Measurements from ENCODE around the gene PVR. TPM values are rescaled to one million over a fixed set of nuclear protein-coding genes. Genes with fewer than 3 reads are reported as not detected.

The PVR gene
- polyA plus RNA-seq, 1 donor from 2014 or later: 19.1 TPM

DNA sequence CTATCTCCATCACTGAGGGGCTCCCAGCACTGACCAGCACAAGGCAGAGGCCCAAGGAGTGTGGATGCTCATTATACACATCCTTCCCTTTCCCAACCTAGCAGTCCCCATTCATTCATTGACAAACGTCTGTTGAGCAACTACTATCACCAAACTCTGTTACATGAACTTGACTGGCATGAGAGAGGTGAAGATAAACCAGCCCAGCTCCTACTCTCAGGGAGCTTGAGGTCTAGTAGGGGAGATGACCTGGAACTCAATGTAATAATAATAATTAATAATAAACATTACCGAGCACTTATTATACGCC, 46.4 kb downstream of the PVR start:
- Histone ChIP-seq H3K27ac (ENCODE audit: low read length) (no peak overlapping the region), H4K20me1 (ENCODE audit: insufficient read depth) (no peaks in the 10 kb centered on the region), H3K9me3 (ENCODE audit: low read length) (no peaks in the 10 kb centered on the region), H3F3A (ENCODE audit: insufficient read depth, low read length, poor library complexity, severe bottlenecking) (no peaks in the 10 kb centered on the region), H3K4me2 (ENCODE audit: low read length) (no peak overlapping the region), H3K9ac (ENCODE audit: low read length) (no peak overlapping the region), H3K9me2 (ENCODE audit: insufficient read depth, low read length) (no peaks in the 10 kb centered on the region), H3K79me2 (replicated peaks; ENCODE audit: insufficient read depth, low read length) (no peaks in the 10 kb centered on the region), H3K4me3 (ENCODE audit: low read length) (no peak overlapping the region), H2AFZ (ENCODE audit: low read depth, low read length) (no peak overlapping the region), H3K27me3 (ENCODE audit: insufficient read depth, low read depth, low read length) (no peaks in the 10 kb centered on the region), H3K36me3 (ENCODE audit: insufficient read depth, low read length) (no peaks in the 10 kb centered on the region)
- TF ChIP-seq, protein P1, sequence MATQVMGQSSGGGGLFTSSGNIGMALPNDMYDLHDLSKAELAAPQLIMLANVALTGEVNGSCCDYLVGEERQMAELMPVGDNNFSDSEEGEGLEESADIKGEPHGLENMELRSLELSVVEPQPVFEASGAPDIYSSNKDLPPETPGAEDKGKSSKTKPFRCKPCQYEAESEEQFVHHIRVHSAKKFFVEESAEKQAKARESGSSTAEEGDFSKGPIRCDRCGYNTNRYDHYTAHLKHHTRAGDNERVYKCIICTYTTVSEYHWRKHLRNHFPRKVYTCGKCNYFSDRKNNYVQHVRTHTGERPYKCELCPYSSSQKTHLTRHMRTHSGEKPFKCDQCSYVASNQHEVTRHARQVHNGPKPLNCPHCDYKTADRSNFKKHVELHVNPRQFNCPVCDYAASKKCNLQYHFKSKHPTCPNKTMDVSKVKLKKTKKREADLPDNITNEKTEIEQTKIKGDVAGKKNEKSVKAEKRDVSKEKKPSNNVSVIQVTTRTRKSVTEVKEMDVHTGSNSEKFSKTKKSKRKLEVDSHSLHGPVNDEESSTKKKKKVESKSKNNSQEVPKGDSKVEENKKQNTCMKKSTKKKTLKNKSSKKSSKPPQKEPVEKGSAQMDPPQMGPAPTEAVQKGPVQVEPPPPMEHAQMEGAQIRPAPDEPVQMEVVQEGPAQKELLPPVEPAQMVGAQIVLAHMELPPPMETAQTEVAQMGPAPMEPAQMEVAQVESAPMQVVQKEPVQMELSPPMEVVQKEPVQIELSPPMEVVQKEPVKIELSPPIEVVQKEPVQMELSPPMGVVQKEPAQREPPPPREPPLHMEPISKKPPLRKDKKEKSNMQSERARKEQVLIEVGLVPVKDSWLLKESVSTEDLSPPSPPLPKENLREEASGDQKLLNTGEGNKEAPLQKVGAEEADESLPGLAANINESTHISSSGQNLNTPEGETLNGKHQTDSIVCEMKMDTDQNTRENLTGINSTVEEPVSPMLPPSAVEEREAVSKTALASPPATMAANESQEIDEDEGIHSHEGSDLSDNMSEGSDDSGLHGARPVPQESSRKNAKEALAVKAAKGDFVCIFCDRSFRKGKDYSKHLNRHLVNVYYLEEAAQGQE (IDR thresholded peaks at IDR 0.05; ENCODE audit: borderline replicate concordance): no peak
- TF ChIP-seq TAF1 (IDR thresholded peaks at IDR 0.05; ENCODE audit: low read depth) (no peak), SMC3 (conservative IDR thresholded peaks at IDR 0.05; ENCODE audit: poor library complexity) (no peak), RAD21 (conservative IDR thresholded peaks at IDR 0.05) (no peak), MXI1 (conservative IDR thresholded peaks at IDR 0.05; ENCODE audit: poor library complexity, severe bottlenecking) (no peak), POLR2AphosphoS5 (IDR thresholded peaks at IDR 0.05) (no peak)
- TF ChIP-seq, protein P2, sequence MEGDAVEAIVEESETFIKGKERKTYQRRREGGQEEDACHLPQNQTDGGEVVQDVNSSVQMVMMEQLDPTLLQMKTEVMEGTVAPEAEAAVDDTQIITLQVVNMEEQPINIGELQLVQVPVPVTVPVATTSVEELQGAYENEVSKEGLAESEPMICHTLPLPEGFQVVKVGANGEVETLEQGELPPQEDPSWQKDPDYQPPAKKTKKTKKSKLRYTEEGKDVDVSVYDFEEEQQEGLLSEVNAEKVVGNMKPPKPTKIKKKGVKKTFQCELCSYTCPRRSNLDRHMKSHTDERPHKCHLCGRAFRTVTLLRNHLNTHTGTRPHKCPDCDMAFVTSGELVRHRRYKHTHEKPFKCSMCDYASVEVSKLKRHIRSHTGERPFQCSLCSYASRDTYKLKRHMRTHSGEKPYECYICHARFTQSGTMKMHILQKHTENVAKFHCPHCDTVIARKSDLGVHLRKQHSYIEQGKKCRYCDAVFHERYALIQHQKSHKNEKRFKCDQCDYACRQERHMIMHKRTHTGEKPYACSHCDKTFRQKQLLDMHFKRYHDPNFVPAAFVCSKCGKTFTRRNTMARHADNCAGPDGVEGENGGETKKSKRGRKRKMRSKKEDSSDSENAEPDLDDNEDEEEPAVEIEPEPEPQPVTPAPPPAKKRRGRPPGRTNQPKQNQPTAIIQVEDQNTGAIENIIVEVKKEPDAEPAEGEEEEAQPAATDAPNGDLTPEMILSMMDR (IDR thresholded peaks at IDR 0.05; ENCODE audit: poor library complexity, severe bottlenecking): no peak

DNA sequence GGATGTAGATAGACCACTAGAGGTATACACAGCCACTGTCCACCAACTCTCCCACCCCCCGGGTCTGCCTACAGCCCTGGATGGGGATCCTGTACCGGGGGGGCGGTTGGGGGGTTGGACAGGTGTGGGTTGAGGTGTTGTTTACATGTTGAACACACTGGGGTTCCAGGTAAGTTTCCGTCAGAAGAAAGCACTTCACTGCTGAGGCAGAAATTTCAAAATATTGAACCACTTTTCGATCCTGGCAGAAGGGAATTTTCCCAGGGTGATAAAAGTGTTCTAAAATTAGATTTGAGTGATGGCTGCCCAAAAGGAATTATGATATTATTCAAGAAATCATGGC, 48.6 kb downstream of the PVR start:
- Histone ChIP-seq H3K36me3 (ENCODE audit: insufficient read depth, low read length) (no peaks in the 10 kb centered on the region), H3F3A (ENCODE audit: insufficient read depth, low read length, poor library complexity, severe bottlenecking) (no peaks in the 10 kb centered on the region), H3K4me3 (ENCODE audit: low read length) (no peak overlapping the region), H2AFZ (ENCODE audit: low read depth, low read length) (no peak overlapping the region), H3K9me3 (ENCODE audit: low read length) (no peaks in the 10 kb centered on the region), H3K4me2 (ENCODE audit: low read length) (no peak overlapping the region), H3K9ac (ENCODE audit: low read length) (no peak overlapping the region), H3K79me2 (replicated peaks; ENCODE audit: insufficient read depth, low read length) (no peaks in the 10 kb centered on the region), H4K20me1 (ENCODE audit: insufficient read depth) (no peaks in the 10 kb centered on the region), H3K9me2 (ENCODE audit: insufficient read depth, low read length) (no peaks in the 10 kb centered on the region), H3K27me3 (ENCODE audit: insufficient read depth, low read depth, low read length) (no peaks in the 10 kb centered on the region), H3K27ac (ENCODE audit: low read length) (no peak overlapping the region)
- TF ChIP-seq EZH2 (IDR thresholded peaks at IDR 0.05; ENCODE audit: borderline replicate concordance, insufficient read depth, low read length, poor library complexity, severe bottlenecking) (no peak), RAD21 (conservative IDR thresholded peaks at IDR 0.05) (no peak), POLR2AphosphoS5 (IDR thresholded peaks at IDR 0.05) (no peak), TAF1 (IDR thresholded peaks at IDR 0.05; ENCODE audit: low read depth) (no peak), MXI1 (conservative IDR thresholded peaks at IDR 0.05; ENCODE audit: poor library complexity, severe bottlenecking) (no peak), SMC3 (conservative IDR thresholded peaks at IDR 0.05; ENCODE audit: poor library complexity) (no peak), EP300 (conservative IDR thresholded peaks at IDR 0.05; ENCODE audit: poor library complexity, severe bottlenecking) (no peak)
- TF ChIP-seq, protein P1 (IDR thresholded peaks at IDR 0.05; ENCODE audit: borderline replicate concordance): no peak
- TF ChIP-seq, protein P2 (IDR thresholded peaks at IDR 0.05; ENCODE audit: poor library complexity, severe bottlenecking): no peak

Data from neural cell (in vitro differentiated cells).